Measurements from ENCODE around the gene PPP1R11. TPM values are rescaled to one million over a fixed set of nuclear protein-coding genes. Genes with fewer than 3 reads are reported as not detected.

PPP1R11 gene, protein sequence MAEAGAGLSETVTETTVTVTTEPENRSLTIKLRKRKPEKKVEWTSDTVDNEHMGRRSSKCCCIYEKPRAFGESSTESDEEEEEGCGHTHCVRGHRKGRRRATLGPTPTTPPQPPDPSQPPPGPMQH
- total RNA-seq (2022) (60.1 and 82.2 TPM in 2 replicates), Bru-seq, nascent RNA (percentile 85 among the genes with signal in this experiment), BruChase-seq, experiment 1, labeled RNA remaining after a 6-hour chase (percentile 97 among the genes with signal in this experiment), BruChase-seq, experiment 2, labeled RNA remaining after a 2-hour chase (percentile 94 among the genes with signal in this experiment)
- long read RNA-seq, transcript PPP1R11-205 (3 exons, 1,731 nt) = major isoform, 208 of 218 reads
- long read RNA-seq, transcript PPP1R11-204 (4 exons, 1,689 nt) = minor isoform, 5 of 218 reads
- long read RNA-seq, partial matches to known transcripts = 0 of 218 reads
- long read RNA-seq, other reads (novel, unspliced or antisense) = 5 of 218 reads

DNA sequence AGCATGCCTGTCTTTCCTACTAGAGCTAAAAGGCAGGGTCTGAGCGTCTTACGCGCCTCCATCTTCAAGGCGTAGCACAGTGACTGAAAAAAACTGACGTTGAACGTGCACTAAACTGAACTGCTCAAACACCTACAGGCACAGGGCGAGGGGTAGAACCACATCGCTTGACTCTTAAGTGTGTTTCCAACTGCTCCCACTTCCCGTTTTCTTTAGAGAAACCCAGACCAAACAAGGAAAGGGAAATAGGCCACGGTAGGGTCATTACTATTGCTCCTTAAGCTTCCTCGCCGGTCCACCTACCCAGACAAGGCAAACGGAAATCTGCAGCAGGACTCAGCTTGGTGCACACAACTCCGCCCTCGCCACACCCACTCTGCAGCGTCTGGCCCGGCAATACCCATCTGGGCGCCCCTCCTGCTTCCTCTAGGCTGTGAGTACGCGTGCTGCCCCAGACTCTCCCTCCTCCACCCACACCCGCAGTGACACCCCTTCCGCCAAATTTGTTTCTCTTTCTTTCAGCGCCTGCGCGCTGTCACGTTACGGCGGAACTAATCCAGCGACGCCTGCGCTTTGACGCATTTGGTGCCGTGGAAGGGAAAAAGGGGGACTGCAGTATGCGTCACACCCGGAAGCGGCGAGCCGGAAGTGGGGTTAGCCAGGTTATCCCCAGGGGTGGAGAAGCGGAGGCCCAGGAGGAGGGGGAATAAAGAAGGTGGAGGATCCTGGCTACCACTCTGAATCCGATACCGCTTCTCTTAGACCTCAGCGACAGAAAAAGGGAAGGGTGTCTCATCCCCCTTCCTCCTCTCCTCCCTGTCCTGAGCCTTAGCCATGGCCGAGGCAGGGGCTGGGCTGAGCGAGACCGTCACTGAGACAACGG lies at the start of gene PPP1R11:
PPP1R11 (plus strand) TSS at position 622 of the 883 bp plus-strand sequence; CDS start at position 835, 213 bp downstream.
- Mint-ChIP-seq H3K9me3 (ENCODE audit: unreplicated experiment) (no peaks in the 10 kb centered on the region), H3K4me3 (ENCODE audit: unreplicated experiment) (peak within 1 kb of the TSS; percentile 79), H3K4me1 (ENCODE audit: insufficient read depth, unreplicated experiment) (peaks cover 42% of the 10 kb centered on the region), H3K27me3 (ENCODE audit: insufficient read depth, unreplicated experiment) (no peaks in the 10 kb centered on the region), H3K36me3 (ENCODE audit: insufficient read depth, unreplicated experiment) (peaks cover 47% of the 10 kb centered on the region), H3K27ac (ENCODE audit: low read depth, unreplicated experiment) (peak within 1 kb of the TSS; percentile 99)
- TF ChIP-seq, protein P1, sequence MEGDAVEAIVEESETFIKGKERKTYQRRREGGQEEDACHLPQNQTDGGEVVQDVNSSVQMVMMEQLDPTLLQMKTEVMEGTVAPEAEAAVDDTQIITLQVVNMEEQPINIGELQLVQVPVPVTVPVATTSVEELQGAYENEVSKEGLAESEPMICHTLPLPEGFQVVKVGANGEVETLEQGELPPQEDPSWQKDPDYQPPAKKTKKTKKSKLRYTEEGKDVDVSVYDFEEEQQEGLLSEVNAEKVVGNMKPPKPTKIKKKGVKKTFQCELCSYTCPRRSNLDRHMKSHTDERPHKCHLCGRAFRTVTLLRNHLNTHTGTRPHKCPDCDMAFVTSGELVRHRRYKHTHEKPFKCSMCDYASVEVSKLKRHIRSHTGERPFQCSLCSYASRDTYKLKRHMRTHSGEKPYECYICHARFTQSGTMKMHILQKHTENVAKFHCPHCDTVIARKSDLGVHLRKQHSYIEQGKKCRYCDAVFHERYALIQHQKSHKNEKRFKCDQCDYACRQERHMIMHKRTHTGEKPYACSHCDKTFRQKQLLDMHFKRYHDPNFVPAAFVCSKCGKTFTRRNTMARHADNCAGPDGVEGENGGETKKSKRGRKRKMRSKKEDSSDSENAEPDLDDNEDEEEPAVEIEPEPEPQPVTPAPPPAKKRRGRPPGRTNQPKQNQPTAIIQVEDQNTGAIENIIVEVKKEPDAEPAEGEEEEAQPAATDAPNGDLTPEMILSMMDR (IDR thresholded peaks at IDR 0.05; ENCODE audit: unreplicated experiment) = no peak
- peak; percentile 99 for DNase-seq (ENCODE audit: unreplicated experiment)
- no TSS peak for BruUV-seq (replicated peaks)
- ChIA-PET CTCF (interaction anchor here (0.9 to 1.8 kb wide), 7 partner anchors 7 to 418 kb away, joined by 3 to 11 read pairs (median 4); no protein-coding TSS in a partner anchor), POLR2A (interaction anchor here (0.5 to 3.7 kb wide), 26 partner anchors 9 to 1426 kb away, joined by 3 to 66 read pairs (median 6); partner anchors contain the start of genes RNF39, TRIM26 and TRIM39)
- intact Hi-C loops (cut with micrococcal nuclease) = loop anchor here (2.0 kb wide), 1 partner anchor 36 kb away; no protein-coding TSS in a partner anchor

DNA sequence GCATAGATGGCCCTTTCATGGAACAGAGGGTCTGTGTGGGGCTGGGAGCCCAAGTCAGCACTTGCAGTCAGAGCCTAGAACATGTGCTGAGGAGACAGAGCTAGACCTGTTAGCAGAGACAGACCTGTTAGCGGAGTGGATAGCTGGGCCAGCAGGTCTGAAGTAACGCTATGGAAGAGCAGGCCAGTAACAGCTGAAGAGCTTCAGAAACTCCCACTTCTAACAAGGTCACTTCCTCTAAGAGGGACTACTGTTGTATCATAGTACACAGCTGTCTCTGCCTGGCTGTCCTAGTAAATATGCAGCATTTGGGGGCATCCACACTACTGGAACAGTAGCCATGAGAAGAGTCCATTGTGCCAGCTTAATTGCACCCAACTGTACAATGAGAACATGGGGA lies 47.2 kb upstream of the PPP1R11 start:
- intact Hi-C loops (cut with micrococcal nuclease) = no loop called here

DNA sequence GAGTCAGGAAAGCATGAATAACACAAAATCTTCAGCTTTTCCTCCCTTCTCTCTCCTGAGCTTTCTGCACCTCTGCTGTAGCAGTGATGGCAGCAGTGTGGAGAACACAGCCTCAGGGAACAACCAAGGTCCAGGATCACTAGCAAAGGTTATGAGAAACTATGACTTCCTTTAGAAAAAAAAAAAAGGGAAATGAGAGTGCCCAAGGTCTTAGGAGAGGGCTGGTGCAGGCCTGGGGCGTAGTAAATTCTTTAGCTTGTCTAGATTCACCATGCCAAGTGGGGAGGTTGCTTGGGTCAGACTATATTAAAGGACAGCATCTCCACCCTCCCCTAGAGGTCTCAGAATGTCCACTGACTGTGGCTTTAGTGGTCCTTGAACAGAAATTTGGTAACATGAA lies 46.4 kb upstream of the PPP1R11 start:
- no peak for DNase-seq (ENCODE audit: unreplicated experiment)
- BruUV-seq (replicated peaks) = no TSS peak
- H3K4me3 Mint-ChIP-seq (ENCODE audit: unreplicated experiment) = no peak overlapping the region
- intact Hi-C loops (cut with micrococcal nuclease) = no loop called here
- CTCF ChIA-PET = interaction anchor here (0.9 to 1.1 kb wide), 2 partner anchors 12 to 172 kb away, joined by 3 read pairs; no protein-coding TSS in a partner anchor
- TF ChIP-seq, protein P1 (IDR thresholded peaks at IDR 0.05; ENCODE audit: unreplicated experiment) = no peak
- H3K27ac Mint-ChIP-seq (ENCODE audit: low read depth, unreplicated experiment) = no peak overlapping the region
- H3K27me3 Mint-ChIP-seq (ENCODE audit: insufficient read depth, unreplicated experiment) = no peaks in the 10 kb centered on the region
- H3K36me3 Mint-ChIP-seq (ENCODE audit: insufficient read depth, unreplicated experiment) = no peaks in the 10 kb centered on the region
- H3K4me1 Mint-ChIP-seq (ENCODE audit: insufficient read depth, unreplicated experiment) = no peaks in the 10 kb centered on the region
- no peaks in the 10 kb centered on the region for H3K9me3 Mint-ChIP-seq (ENCODE audit: unreplicated experiment)
- POLR2A ChIA-PET = no interaction called here

More for the DNA sequence above, 47.2 kb upstream of the PPP1R11 start:
- H3K36me3 Mint-ChIP-seq (ENCODE audit: insufficient read depth, unreplicated experiment) = no peaks in the 10 kb centered on the region
- no peaks in the 10 kb centered on the region for H3K27me3 Mint-ChIP-seq (ENCODE audit: insufficient read depth, unreplicated experiment)
- no peak overlapping the region for H3K4me3 Mint-ChIP-seq (ENCODE audit: unreplicated experiment)
- DNase-seq (ENCODE audit: unreplicated experiment) = no peak
- POLR2A ChIA-PET = no interaction called here
- TF ChIP-seq, protein P1 (IDR thresholded peaks at IDR 0.05; ENCODE audit: unreplicated experiment) = no peak
- H3K9me3 Mint-ChIP-seq (ENCODE audit: unreplicated experiment) = no peaks in the 10 kb centered on the region
- no peak overlapping the region for H3K27ac Mint-ChIP-seq (ENCODE audit: low read depth, unreplicated experiment)
- CTCF ChIA-PET = interaction anchor here (0.6 to 1.1 kb wide), 4 partner anchors 8 to 199 kb away, joined by 3 to 5 read pairs (median 3); no protein-coding TSS in a partner anchor
- no peaks in the 10 kb centered on the region for H3K4me1 Mint-ChIP-seq (ENCODE audit: insufficient read depth, unreplicated experiment)
- no TSS peak for BruUV-seq (replicated peaks)
